Left lung (tissue), 10 donors: ENCODE results near the gene NANOGP8. TPM values are rescaled to one million over a fixed set of nuclear protein-coding genes. Genes with fewer than 3 reads are reported as not detected.

Experiments used
- ATAC-seq: fragments of 200-7000 bp; cut with Tn5 transposase; one replicate; pipeline ENCODE4 v1.9.1; 2020; ENCODE audit warnings: moderate library complexity
- DNase-seq, 4 donors: peaks; one replicate each; pipeline ENCODE4 v3.0.0-alpha.2; 2013 to 2020
- H3K27ac ChIP-seq, 2 donors: fragments of 200-600 bp; sonication (generic) in 1 of 2; one replicate each; pipeline versions ENCODE4 v1.5.0 to v1.8.0; 2020 to 2021
- H3K27me3 ChIP-seq, 2 donors: fragments of 200-600 bp; sonication (generic) in 1 of 2; one replicate each; pipeline versions ENCODE4 v1.5.0 to v1.8.0; 2020 to 2021
- H3K36me3 ChIP-seq, 2 donors: fragments of 200-600 bp; sonication (generic) in 1 of 2; one replicate each; pipeline versions ENCODE4 v1.5.0 to v1.8.0; 2020 to 2021
- H3K4me1 ChIP-seq, 2 donors: fragments of 200-600 bp; one replicate each; pipeline ENCODE4 v1.8.0; 2021
- H3K4me3 ChIP-seq, 2 donors: fragments of 200-600 bp; sonication (generic) in 1 of 2; one replicate each; pipeline versions ENCODE4 v1.5.0 to v1.8.0; 2020 to 2021; ENCODE audit warnings: mild to moderate bottlenecking in 1 of 2
- H3K9me3 ChIP-seq, 2 donors: fragments of 200-600 bp; sonication (generic) in 1 of 2; one replicate each; pipeline versions ENCODE4 v1.5.0 to v1.8.0; 2020 to 2021
- intact Hi-C, 2 donors: fragments of 100-400 bp; cut with DNase I; formaldehyde crosslinking; loops; one replicate each; pipeline versions ENCODE4 v1.11.2 to v1.14.2; 2022
- polyA plus RNA-seq, 6 donors: library from polyadenylated mRNA; unstranded; fragments of 120-200 nt; gene quantifications; one replicate each; pipeline ENCODE4 v1.2.1, GENCODE V29; 2013; ENCODE audit not compliant: insufficient read length in 6 of 6
- total RNA-seq, 2 donors: library from RNA; stranded (reverse); fragmentation: NEBNext Ultra II Directional; extraction: Animal tissue kit (Norgen Biotek cat#: 25700); gene quantifications; one replicate each; pipeline ENCODE4 v1.2.1, GENCODE V29; 2021
- TF ChIP-seq, protein P1 (sequence below), 2 donors: fragments of 200-600 bp; sonication (generic) in 1 of 2; IDR thresholded peaks; one replicate each; pipeline versions ENCODE4 v1.5.0 to v1.8.0; 2021; ENCODE audit warnings: antibody characterized with exemption in 2 of 2
- donor health status: DM: no; HTN: yes; CAD: no.
- donor health status: DM: no; HTN: no; CAD: no.

NANOGP8 gene
- total and polyA plus RNA-seq, 8 donors = 0.24 to 0.82 (median 0.47) TPM; not detected in 4

- Histone ChIP-seq H3K4me1 (no peaks in the 10 kb centered on the region), H3K27ac (no peak overlapping the region), H3K9me3 (no peaks in the 10 kb centered on the region), H3K4me3 (no peak overlapping the region), H3K27me3 (no peaks in the 10 kb centered on the region), H3K36me3 (no peaks in the 10 kb centered on the region)
- DNase-seq = no peak
- intact Hi-C loops = no loop called here
- ATAC-seq = no peak
- TF ChIP-seq, protein P1, sequence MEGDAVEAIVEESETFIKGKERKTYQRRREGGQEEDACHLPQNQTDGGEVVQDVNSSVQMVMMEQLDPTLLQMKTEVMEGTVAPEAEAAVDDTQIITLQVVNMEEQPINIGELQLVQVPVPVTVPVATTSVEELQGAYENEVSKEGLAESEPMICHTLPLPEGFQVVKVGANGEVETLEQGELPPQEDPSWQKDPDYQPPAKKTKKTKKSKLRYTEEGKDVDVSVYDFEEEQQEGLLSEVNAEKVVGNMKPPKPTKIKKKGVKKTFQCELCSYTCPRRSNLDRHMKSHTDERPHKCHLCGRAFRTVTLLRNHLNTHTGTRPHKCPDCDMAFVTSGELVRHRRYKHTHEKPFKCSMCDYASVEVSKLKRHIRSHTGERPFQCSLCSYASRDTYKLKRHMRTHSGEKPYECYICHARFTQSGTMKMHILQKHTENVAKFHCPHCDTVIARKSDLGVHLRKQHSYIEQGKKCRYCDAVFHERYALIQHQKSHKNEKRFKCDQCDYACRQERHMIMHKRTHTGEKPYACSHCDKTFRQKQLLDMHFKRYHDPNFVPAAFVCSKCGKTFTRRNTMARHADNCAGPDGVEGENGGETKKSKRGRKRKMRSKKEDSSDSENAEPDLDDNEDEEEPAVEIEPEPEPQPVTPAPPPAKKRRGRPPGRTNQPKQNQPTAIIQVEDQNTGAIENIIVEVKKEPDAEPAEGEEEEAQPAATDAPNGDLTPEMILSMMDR (IDR thresholded peaks at IDR 0.05) = no peak
Measured at GRCh38 chr15:35107561-35107960, 22.5 kb upstream of the NANOGP8 start.

GRCh38 chr15:35107122-35107521 lies 22.0 kb upstream of the NANOGP8 start:
- intact Hi-C loops = no loop called here

DNA sequence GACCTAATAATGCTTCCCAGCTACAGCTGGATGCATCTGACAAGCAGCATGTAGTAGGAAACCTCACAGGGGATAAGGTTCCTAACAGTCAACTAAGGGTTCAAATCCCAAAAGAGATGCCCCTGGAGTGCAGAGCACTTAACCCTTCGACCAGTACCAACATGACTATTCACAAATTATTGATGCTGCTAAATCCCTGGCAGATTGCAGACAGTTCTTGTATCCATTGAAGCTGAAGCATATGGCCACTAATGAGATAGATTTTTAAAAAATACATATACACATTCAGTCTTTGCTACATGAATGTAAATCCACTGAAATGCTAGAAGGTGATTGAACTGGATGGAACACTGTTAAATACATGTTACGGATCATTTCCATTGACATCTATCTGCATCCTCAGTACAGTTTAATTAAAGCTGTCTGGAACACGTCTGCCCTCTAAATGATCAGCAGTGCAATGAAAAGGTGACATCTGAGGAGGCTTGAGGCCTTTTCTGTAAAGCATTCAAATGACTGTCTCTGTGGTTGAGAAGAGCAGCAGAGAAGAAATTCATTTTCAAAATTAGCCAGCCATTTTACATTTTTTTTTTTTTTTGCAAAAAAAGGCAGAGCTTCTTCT lies 19.5 kb upstream of the NANOGP8 start:
- intact Hi-C loops = no loop called here

More at GRCh38 chr15:35107122-35107521, 22.0 kb upstream of the NANOGP8 start:
- DNase-seq (no peak), ATAC-seq (no peak)
- H3K4me3 ChIP-seq = no peak overlapping the region
- TF ChIP-seq, protein P1 (IDR thresholded peaks at IDR 0.05) = no peak
- H3K36me3 ChIP-seq = no peaks in the 10 kb centered on the region
- H3K27ac ChIP-seq = no peak overlapping the region
- H3K9me3 ChIP-seq = no peaks in the 10 kb centered on the region
- no peaks in the 10 kb centered on the region for H3K27me3 ChIP-seq
- no peaks in the 10 kb centered on the region for H3K4me1 ChIP-seq

DNA sequence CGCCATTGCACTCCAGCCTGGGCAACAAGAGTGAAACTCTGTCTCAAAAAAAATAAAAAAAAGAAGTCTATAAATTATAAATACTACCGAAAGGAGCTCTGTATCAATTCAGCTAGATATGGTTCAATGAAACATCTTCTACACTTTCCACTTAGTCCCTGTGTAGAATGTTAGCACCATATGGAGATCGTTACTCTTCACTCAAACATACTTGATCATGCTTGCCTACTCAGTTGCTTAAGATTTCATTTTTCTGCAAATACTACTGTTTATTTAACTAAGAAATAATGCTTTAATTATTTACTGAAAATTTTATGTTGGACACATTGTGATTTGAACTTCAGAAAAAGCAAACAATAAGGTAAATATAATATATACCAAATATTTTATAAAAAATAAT lies 17.1 kb upstream of the NANOGP8 start:
- Histone ChIP-seq H3K27ac (no peak overlapping the region), H3K27me3 (no peaks in the 10 kb centered on the region), H3K36me3 (no peaks in the 10 kb centered on the region), H3K4me1 (no peaks in the 10 kb centered on the region), H3K9me3 (no peaks in the 10 kb centered on the region), H3K4me3 (no peak overlapping the region)
- TF ChIP-seq, protein P1 (IDR thresholded peaks at IDR 0.05) = no peak
- intact Hi-C loops = no loop called here
- DNase-seq (peak in 2 of 4 donors; percentile 72 to 79), ATAC-seq (no peak)

More for the DNA sequence above, 19.5 kb upstream of the NANOGP8 start:
- H3K36me3 ChIP-seq = no peaks in the 10 kb centered on the region
- no peaks in the 10 kb centered on the region for H3K27me3 ChIP-seq
- ATAC-seq (no peak), DNase-seq (no peak)
- no peaks in the 10 kb centered on the region for H3K9me3 ChIP-seq
- H3K4me1 ChIP-seq = no peaks in the 10 kb centered on the region
- H3K4me3 ChIP-seq = no peak overlapping the region
- H3K27ac ChIP-seq = no peak overlapping the region
- TF ChIP-seq, protein P1 (IDR thresholded peaks at IDR 0.05) = no peak

GRCh38 chr15:35101335-35101734 lies 16.2 kb upstream of the NANOGP8 start:
- no peak for DNase-seq
- intact Hi-C loops = no loop called here
- Histone ChIP-seq H3K27me3 (no peaks in the 10 kb centered on the region), H3K4me1 (no peaks in the 10 kb centered on the region), H3K9me3 (no peaks in the 10 kb centered on the region), H3K36me3 (no peaks in the 10 kb centered on the region), H3K27ac (no peak overlapping the region), H3K4me3 (no peak overlapping the region)
- TF ChIP-seq, protein P1 (IDR thresholded peaks at IDR 0.05) = no peak
- ATAC-seq = no peak
